ENCODE measurements around the gene MYBPHL. TPM values are rescaled to one million over a fixed set of nuclear protein-coding genes. Genes with fewer than 3 reads are reported as not detected.

The MYBPHL gene
- total RNA-seq, 1 donor from 2014 or later, result not detected

DNA sequence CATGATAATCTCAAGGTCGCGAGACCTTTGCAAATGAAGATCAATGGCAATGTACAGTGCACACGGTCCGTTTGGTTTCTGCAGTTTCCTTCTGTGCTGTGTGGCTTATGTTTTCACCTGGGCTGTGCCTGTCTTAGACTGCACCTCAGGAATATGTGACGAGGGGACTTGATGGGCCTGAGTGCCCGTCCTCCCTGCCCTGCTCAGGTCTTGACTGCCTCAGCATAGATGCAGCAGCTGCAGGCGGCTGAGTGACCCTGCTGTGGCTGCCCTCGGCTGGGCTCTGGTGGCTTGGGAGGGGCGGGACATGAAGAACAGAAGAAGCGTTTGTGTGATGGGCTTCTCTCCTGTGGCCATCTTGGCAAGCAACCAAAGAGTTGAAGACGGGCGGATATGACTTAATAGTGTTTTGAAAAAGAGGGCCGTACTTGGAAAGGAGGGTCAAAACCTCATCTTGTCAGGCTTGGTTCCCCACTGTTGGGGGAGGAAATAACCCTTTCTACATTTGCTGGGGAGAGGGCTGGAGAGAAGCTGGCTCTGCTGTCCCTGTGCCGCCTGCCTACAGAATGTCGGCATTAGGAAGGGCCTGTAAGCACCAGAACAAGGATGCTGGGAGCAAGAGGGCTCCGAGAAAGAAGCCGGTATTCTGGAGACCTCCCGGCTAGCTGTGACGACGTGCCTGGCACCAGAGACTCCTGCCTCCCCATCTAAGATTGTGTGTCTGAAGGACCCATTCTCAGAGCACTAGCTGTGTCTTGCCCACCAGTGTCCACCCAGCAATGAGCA lies 7.1 kb downstream of the MYBPHL start:
- peaks cover 0 to 4% of the 10 kb centered on the region in 2 donors for H3K4me1 ChIP-seq
- no peaks in the 10 kb centered on the region for H3K27me3 ChIP-seq
- H3K36me3 ChIP-seq, result no peaks in the 10 kb centered on the region
- TF ChIP-seq, protein P1, sequence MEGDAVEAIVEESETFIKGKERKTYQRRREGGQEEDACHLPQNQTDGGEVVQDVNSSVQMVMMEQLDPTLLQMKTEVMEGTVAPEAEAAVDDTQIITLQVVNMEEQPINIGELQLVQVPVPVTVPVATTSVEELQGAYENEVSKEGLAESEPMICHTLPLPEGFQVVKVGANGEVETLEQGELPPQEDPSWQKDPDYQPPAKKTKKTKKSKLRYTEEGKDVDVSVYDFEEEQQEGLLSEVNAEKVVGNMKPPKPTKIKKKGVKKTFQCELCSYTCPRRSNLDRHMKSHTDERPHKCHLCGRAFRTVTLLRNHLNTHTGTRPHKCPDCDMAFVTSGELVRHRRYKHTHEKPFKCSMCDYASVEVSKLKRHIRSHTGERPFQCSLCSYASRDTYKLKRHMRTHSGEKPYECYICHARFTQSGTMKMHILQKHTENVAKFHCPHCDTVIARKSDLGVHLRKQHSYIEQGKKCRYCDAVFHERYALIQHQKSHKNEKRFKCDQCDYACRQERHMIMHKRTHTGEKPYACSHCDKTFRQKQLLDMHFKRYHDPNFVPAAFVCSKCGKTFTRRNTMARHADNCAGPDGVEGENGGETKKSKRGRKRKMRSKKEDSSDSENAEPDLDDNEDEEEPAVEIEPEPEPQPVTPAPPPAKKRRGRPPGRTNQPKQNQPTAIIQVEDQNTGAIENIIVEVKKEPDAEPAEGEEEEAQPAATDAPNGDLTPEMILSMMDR (IDR thresholded peaks at IDR 0.05), result no peak
- H3K4me3 ChIP-seq, result no peak overlapping the region
- intact Hi-C loops (cut with DNase I), result no loop called here
- H3K27ac ChIP-seq, result no peak overlapping the region
- no peak for DNase-seq (ENCODE audit: low spot score in 2 of 2)
- no peaks in the 10 kb centered on the region for H3K9me3 ChIP-seq

DNA sequence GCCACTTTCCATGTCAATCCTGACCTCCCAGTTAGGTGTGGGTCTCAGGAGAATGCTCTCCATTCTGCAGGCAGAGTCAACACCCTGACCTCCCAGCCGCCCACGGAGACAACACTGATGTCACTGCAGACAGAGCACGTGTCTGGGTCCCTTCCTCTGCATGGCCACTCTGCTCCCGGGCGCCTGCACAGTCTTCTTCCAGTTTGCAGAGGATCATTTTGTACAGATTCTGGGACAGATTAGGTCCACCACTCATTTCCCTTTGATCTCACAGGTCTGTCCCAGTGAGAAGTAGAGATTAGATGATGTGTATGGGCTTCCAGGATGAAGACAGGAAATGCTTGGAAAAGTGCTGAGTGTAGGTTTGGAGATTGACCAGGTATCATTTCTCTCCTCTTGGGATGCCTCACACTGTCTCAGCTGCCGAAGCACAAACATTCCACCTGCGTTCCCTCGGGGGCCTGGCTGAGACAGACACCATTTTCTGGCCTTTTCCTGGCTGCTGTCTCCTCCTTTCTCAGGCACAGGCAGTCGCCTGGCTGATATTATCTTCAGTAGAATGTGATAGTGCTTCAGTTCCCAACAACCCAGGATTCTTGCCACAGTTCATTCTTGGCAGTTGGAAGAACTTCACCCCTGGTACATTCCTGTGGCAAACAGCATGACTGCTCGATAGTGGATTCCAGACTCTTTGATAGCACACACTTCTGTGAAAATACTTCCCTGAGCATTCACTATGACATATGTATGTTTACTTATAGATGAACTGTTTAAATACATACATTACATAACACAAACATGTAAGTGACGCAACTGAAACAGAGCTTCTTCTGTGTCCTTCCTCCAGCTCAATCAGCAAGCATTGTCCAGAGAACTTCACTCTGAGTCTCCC lies 7.9 kb downstream of the MYBPHL start:
- Histone ChIP-seq H3K9me3 (no peaks in the 10 kb centered on the region), H3K4me3 (no peak overlapping the region), H3K36me3 (no peaks in the 10 kb centered on the region), H3K4me1 (peaks cover 0 to 4% of the 10 kb centered on the region in 2 donors), H3K27me3 (no peaks in the 10 kb centered on the region), H3K27ac (no peak overlapping the region)
- intact Hi-C loops (cut with DNase I), result no loop called here
- TF ChIP-seq, protein P1 (IDR thresholded peaks at IDR 0.05), result no peak
- no peak for DNase-seq (ENCODE audit: low spot score in 2 of 2)

DNA sequence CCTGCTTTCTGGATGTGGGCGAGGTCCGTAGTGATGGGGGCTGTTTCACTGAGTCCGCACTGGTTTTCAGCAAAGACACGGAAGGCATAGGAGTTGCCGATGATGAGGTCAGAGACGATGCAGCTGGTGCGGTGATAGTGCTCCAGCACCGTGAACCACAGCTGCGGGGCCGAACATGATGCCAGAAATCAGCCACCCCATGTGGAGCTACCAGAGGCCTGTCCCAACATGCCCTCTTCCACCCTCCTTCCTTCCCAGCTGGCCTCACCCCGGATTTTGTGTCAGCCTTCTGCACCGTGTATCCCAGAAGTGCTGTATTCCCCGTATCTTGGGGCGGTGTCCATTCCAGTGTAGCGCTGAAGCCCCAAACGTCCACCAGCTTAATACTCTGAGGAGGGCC lies 10.0 kb downstream of the MYBPHL start:
- no peaks in the 10 kb centered on the region for H3K9me3 ChIP-seq
- intact Hi-C loops (cut with DNase I), result no loop called here
- H3K4me3 ChIP-seq, result no peak overlapping the region
- peaks cover 0 to 4% of the 10 kb centered on the region in 2 donors for H3K4me1 ChIP-seq
- no peaks in the 10 kb centered on the region for H3K36me3 ChIP-seq
- DNase-seq (ENCODE audit: low spot score in 2 of 2), result no peak
- H3K27me3 ChIP-seq, result no peaks in the 10 kb centered on the region
- TF ChIP-seq, protein P1 (IDR thresholded peaks at IDR 0.05), result no peak
- H3K27ac ChIP-seq, result no peak overlapping the region

DNA sequence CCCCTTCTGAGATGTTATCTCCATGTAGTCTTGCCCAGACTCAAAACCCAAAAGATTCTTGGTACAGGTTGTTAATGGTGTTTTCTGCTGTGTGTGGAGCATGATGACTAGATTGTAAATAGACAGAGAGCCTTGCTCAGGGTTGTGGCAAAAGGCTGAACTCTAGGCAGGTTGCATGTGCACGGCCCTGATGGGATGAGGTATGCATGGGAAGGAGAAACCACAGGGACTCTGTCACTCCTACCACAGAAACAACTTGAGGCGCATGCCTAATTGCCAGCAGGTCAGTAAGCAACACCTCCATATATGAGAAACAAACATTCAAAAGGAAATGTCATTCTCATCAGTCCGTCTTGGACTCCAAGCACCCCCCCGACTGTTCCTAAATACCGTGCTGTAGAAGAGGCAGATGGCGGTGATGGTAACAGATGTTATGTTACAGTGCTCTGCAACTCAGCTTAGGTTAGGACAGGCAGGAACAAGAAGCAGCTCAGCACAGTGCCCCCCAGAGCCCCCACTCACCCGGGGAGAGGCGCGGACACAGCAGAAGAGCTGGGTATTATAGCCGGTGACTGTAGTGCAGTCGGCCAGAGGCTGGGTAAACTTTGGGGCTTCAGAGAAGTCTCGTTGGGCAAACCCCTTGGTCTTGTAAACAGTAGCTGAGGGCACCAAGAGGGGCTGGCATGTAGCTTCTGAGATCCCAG lies 10.9 kb downstream of the MYBPHL start:
- H3K27me3 ChIP-seq, result no peaks in the 10 kb centered on the region
- no peak overlapping the region for H3K27ac ChIP-seq
- intact Hi-C loops (cut with DNase I), result no loop called here
- DNase-seq (ENCODE audit: low spot score in 2 of 2), result no peak
- TF ChIP-seq, protein P1 (IDR thresholded peaks at IDR 0.05), result no peak
- H3K9me3 ChIP-seq, result no peaks in the 10 kb centered on the region
- H3K4me1 ChIP-seq, result peaks cover 0 to 4% of the 10 kb centered on the region in 2 donors
- no peak overlapping the region for H3K4me3 ChIP-seq
- no peaks in the 10 kb centered on the region for H3K36me3 ChIP-seq

DNA sequence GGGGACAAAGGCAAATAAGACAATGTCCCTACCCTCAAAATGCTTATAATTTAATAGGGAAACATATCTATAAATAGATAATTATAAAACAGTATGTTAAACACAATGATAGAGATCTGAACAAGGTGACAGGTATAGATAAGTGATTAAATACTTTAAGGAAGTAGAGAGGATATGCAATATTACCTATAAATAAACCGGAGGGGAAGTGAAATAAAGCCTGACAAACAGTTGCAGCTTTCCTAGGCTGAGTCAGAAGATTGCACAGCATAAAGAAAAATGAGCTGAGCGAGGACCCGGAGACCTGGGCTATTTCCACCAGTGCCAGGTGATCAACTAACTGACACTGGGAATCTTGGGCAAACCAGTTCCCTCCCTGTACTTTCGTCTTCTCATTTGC lies 12.3 kb downstream of the MYBPHL start:
- intact Hi-C loops (cut with DNase I), result no loop called here
- no peaks in the 10 kb centered on the region for H3K27me3 ChIP-seq
- DNase-seq (ENCODE audit: low spot score in 2 of 2), result no peak
- TF ChIP-seq, protein P1 (IDR thresholded peaks at IDR 0.05), result no peak
- H3K4me3 ChIP-seq, result no peak overlapping the region
- no peaks in the 10 kb centered on the region for H3K9me3 ChIP-seq
- H3K27ac ChIP-seq, result no peak overlapping the region
- H3K36me3 ChIP-seq, result no peaks in the 10 kb centered on the region
- H3K4me1 ChIP-seq, result peaks cover 0 to 2% of the 10 kb centered on the region in 2 donors

Measured in ascending aorta (tissue), 2 donors.